SK-N-SH (cell line): ENCODE results near the gene NAV1. TPM values are rescaled to one million over a fixed set of nuclear protein-coding genes. Genes with fewer than 3 reads are reported as not detected.

Experiments
- EZH2phosphoT487 ChIP-seq: fragments of 200-600 bp; sonication (generic); IDR thresholded peaks from 2 replicates; pipeline ENCODE4 v1.6.1; 2017; ENCODE audit warnings: low read depth, mixed run types, mild to moderate bottlenecking, antibody characterized with exemption, moderate library complexity, borderline replicate concordance
- FOSL2 ChIP-seq: IDR thresholded peaks from 2 replicates; pipeline ENCODE4 v1.4.0; 2012; ENCODE audit warnings: low read depth, mild to moderate bottlenecking, moderate library complexity, borderline replicate concordance
- FOXM1 ChIP-seq: IDR thresholded peaks from 2 replicates; pipeline ENCODE4 v1.4.0; 2012; ENCODE audit warnings: low read depth, mild to moderate bottlenecking
- GABPA ChIP-seq: IDR thresholded peaks from 2 replicates; pipeline ENCODE4 v1.4.0; 2012; ENCODE audit warnings: low read depth, mild to moderate bottlenecking
- GATA2 ChIP-seq: sonication (generic); formaldehyde crosslinking; IDR thresholded peaks from 2 replicates; pipeline ENCODE4 v1.5.0; 2020; ENCODE audit warnings: mild to moderate bottlenecking, missing genetic modification reagents
- IRF3 ChIP-seq: fragments of 150-350 bp; IDR thresholded peaks from 2 replicates; pipeline ENCODE4 v1.6.1; 2016; ENCODE audit warnings: mild to moderate bottlenecking, low read depth, low read length
- JUND ChIP-seq: IDR thresholded peaks from 2 replicates; pipeline ENCODE4 v1.4.0; 2012
- MAX ChIP-seq: IDR thresholded peaks from 2 replicates; pipeline ENCODE4 v1.4.0; 2012; ENCODE audit warnings: low read depth
- MXI1 ChIP-seq: IDR thresholded peaks from 2 replicates; pipeline ENCODE4 v1.6.1; 2012; ENCODE audit warnings: mild to moderate bottlenecking, low read depth, low read length, improper control_type of control experiment
- NFIC ChIP-seq: IDR thresholded peaks from 2 replicates; pipeline ENCODE4 v1.4.0; 2012; ENCODE audit warnings: borderline replicate concordance
- RCOR1 ChIP-seq: fragments of 150-350 bp; IDR thresholded peaks from 2 replicates; pipeline ENCODE4 v1.6.1; 2017; ENCODE audit warnings: antibody characterized with exemption, low read length
- RFX5 ChIP-seq: IDR thresholded peaks from 2 replicates; pipeline ENCODE4 v1.6.1; 2012; ENCODE audit warnings: mild to moderate bottlenecking, improper control_type of control experiment, low read length
- RXRA ChIP-seq: IDR thresholded peaks from 2 replicates; pipeline ENCODE4 v1.4.0; 2012; ENCODE audit warnings: low read depth, mild to moderate bottlenecking, borderline replicate concordance
- SIN3A ChIP-seq: IDR thresholded peaks from 2 replicates; pipeline ENCODE4 v1.6.1; 2012; ENCODE audit warnings: low read depth, mild to moderate bottlenecking, low read length, moderate library complexity, borderline replicate concordance
- TAF1 ChIP-seq: IDR thresholded peaks from 2 replicates; pipeline ENCODE4 v1.6.1; 2012; ENCODE audit warnings: low read depth, mild to moderate bottlenecking, low read length, moderate library complexity, borderline replicate concordance
- TEAD4 ChIP-seq: IDR thresholded peaks from 2 replicates; pipeline ENCODE4 v1.4.0; 2012; ENCODE audit warnings: mild to moderate bottlenecking, borderline replicate concordance; ENCODE audit not compliant: insufficient read depth
- YY1 ChIP-seq: IDR thresholded peaks from 2 replicates; pipeline ENCODE4 v1.4.0; 2012; ENCODE audit warnings: low read depth, mild to moderate bottlenecking
- polyA plus RNA-seq, 3 experiments: library from polyadenylated mRNA; depleted of rRNA; stranded (reverse); fragments of >200 nt; gene quantifications; 2 replicates each; pipeline ENCODE4 v1.2.3, GENCODE V29; 2012
- TF ChIP-seq, protein P1 (sequence below): IDR thresholded peaks from 2 replicates; pipeline ENCODE4 v1.6.1; 2012; ENCODE audit warnings: mild to moderate bottlenecking, low read depth, low read length, moderate library complexity
- TF ChIP-seq, protein P2 (sequence below): fragments of 200-600 bp; sonication (generic); IDR thresholded peaks from 2 replicates; pipeline ENCODE4 v1.6.1; 2017; ENCODE audit warnings: antibody characterized with exemption, mild to moderate bottlenecking, moderate library complexity

The NAV1 gene
- polyA plus RNA-seq, 1 of the 3 experiments (the other 2 are of a cell fraction): 16.1 TPM

DNA sequence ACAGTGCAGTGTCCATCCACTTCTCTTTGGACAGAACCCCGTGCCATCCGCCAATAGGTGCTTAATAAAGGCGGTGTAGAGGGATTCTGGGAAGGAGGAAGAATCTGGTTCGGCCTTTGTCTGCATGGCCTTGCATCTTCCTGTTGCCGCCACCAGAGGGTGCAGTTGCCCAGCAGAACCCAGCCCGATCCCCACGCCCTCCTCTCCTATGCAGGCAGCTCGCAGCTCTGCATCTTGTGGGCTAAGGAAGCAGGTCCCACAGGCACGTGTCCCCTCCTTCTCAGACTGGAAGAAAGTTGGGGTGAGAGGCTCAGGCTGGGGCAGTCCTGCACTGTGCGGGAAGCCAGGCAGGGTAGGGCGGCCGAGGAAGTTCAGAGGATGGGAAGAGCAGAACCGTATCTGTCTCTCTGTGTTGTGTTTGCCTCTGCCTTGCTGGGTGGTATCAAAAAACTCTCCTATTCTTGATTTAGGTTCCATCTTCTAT lies 20.8 kb downstream of the NAV1 start (continued):
- TF ChIP-seq, protein P1, sequence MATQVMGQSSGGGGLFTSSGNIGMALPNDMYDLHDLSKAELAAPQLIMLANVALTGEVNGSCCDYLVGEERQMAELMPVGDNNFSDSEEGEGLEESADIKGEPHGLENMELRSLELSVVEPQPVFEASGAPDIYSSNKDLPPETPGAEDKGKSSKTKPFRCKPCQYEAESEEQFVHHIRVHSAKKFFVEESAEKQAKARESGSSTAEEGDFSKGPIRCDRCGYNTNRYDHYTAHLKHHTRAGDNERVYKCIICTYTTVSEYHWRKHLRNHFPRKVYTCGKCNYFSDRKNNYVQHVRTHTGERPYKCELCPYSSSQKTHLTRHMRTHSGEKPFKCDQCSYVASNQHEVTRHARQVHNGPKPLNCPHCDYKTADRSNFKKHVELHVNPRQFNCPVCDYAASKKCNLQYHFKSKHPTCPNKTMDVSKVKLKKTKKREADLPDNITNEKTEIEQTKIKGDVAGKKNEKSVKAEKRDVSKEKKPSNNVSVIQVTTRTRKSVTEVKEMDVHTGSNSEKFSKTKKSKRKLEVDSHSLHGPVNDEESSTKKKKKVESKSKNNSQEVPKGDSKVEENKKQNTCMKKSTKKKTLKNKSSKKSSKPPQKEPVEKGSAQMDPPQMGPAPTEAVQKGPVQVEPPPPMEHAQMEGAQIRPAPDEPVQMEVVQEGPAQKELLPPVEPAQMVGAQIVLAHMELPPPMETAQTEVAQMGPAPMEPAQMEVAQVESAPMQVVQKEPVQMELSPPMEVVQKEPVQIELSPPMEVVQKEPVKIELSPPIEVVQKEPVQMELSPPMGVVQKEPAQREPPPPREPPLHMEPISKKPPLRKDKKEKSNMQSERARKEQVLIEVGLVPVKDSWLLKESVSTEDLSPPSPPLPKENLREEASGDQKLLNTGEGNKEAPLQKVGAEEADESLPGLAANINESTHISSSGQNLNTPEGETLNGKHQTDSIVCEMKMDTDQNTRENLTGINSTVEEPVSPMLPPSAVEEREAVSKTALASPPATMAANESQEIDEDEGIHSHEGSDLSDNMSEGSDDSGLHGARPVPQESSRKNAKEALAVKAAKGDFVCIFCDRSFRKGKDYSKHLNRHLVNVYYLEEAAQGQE: no peak
- TF ChIP-seq RCOR1 (no peak), RFX5 (no peak), NFIC (no peak), GABPA (no peak), SIN3A (no peak), IRF3 (no peak), EZH2phosphoT487 (no peak), JUND (no peak), TEAD4 (no peak), GATA2 (CRISPR knock-in tag) (no peak), YY1 (no peak), FOSL2 (no peak), MAX (peak; percentile 59; the same call in 1 of the 2 replicates), RXRA (no peak), MXI1 (0 out of 2 replicates have a peak, but pooled peaks have one; percentile 50), TAF1 (no peak), FOXM1 (no peak)
- TF ChIP-seq, protein P2, sequence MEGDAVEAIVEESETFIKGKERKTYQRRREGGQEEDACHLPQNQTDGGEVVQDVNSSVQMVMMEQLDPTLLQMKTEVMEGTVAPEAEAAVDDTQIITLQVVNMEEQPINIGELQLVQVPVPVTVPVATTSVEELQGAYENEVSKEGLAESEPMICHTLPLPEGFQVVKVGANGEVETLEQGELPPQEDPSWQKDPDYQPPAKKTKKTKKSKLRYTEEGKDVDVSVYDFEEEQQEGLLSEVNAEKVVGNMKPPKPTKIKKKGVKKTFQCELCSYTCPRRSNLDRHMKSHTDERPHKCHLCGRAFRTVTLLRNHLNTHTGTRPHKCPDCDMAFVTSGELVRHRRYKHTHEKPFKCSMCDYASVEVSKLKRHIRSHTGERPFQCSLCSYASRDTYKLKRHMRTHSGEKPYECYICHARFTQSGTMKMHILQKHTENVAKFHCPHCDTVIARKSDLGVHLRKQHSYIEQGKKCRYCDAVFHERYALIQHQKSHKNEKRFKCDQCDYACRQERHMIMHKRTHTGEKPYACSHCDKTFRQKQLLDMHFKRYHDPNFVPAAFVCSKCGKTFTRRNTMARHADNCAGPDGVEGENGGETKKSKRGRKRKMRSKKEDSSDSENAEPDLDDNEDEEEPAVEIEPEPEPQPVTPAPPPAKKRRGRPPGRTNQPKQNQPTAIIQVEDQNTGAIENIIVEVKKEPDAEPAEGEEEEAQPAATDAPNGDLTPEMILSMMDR: peak; percentile 91
